GM18519 (cell line): ENCODE results near the gene UGT1A5.
"Not testable (repeated sequence)": the region's sequence is repeated elsewhere in the genome, so short reads cannot be mapped to it uniquely, and the experiment has no call there.

Experiments
- ATAC-seq: cut with Tn5 transposase; IDR thresholded peaks from one replicate; pipeline ENCODE4 v1.9.1; 2021; ENCODE audit warnings: mild to moderate bottlenecking, moderate library complexity; ENCODE audit not compliant: unreplicated experiment, low FRiP score

Gene UGT1A5

DNA sequence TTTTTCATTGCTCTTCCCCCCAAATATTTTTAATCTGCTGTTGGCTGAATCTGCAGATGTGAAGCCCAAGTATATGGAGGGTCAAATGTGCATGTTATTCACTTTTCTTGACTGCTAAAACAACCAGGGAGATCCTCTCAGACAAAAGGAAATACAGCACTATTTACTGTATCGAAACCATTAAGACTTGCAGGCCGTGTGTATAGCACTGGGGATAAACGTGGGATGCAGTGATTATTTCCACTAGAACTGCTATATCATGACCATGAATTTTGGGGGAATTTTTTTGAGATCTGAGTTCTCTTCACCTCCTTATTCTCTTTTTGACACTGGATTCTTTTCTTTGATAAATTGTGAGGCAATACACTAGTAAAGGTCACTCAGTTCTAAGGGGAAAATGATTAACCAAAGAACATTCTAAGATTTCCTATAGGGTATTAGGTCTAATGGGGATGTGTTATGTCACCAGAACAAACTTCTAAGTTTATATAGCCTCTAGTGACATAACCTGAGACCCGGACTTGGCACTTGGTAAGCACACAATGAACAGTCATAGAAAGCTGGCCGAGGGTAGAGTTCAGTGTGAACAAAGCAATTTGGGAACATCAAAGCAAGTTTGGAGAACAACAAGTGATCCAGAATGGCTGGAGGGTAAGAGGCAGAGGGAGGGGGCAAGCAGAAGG, 32.5 kb downstream of the UGT1A5 start:
- ATAC-seq, result no peak

DNA sequence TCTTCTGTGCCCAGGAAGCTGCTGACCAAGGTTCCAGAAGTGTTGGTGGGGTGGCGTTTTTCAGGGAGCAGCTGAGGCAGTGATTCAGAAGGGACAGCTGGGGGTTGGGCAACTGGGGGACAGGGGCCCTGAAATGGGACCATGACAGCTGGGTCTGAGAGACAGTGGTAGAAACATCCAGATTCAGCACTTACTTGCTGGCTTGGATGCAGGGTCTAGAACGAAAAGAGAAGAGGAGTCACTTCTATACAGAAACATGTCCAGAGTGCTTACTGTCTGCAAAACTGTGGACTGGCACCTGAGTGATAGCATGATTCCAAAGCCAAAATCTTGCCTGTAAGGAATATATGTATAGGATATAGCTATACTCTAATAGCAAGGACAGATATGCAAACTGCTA, 33.1 kb downstream of the UGT1A5 start:
- ATAC-seq, result not testable (repeated sequence)

- ATAC-seq, result no peak
These were observed 34.0 kb downstream of the UGT1A5 start for GRCh38 chr2:233746475-233747282.

DNA sequence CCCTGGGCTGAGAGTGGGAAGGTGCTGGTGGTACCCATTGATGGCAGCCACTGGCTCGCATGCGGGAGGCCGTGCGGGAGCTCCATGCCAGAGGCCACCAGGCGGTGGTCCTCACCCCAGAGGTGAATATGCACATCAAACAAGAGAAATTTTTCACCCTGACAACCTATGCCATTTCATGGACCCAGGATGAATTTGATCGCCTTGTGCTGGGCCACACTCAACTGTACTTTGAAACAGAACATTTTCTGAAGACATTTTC, 34.5 kb downstream of the UGT1A5 start:
- no peak for ATAC-seq

DNA sequence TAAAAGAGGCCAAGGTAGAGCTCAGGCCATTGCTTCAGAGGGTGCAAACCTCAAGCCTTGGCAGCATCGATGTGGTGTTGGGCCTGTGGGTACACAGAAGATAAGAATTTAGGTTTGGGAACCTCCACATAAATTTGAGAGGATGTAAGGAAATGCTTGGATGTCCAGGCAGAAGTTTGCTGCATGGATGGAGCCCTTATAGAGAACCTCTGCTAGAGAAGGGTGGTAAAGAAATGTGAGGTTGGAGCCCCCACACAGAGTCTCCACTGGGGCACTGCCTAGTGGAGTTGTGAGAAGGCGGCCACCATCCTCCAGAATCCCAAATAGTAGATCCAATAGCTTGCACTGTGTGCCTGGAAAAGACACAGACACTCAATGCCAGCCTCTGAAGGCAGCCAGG, 38.0 kb downstream of the UGT1A5 start:
- not testable (repeated sequence) for ATAC-seq

DNA sequence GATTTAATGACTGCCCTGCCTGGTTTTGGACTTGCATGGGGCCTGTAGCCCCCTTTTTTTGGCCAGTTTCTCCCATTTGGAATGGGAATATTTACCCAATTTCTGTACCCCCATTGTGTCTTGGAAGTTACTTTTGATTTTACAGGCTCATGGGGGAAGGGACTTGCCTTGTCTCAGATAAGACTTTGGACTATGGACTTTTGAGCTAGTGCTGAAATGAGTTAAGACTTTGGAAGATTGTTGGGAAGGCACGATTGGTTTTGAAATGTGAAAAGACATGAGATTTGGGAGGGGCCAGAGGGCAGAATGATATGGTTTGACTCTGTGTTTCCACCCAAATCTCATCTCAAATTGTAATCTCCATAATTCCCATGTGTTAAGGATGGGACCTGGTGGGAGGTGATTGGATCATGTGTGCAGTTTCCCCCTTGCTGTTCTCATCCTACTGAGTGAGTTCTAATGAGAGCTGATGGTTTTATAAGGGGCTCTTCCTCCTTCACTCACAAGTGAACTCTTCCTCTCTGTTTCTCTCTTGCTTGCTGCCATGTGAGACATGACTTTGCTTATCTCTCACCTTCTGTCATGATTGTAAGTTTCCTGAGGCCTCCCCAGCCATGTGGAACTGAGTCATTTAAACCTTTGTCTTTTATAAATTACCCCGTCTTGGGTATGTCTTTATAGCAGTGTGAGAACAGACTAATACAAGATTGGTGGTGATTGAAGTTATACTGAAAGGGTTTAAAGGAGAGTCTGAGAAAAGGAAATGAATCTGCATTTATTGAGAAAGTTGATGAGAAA, 38.7 kb downstream of the UGT1A5 start:
- not testable (repeated sequence) for ATAC-seq

GRCh38 chr2:233754872-233755611, 42.3 kb downstream of the UGT1A5 start:
- ATAC-seq, result no peak

DNA sequence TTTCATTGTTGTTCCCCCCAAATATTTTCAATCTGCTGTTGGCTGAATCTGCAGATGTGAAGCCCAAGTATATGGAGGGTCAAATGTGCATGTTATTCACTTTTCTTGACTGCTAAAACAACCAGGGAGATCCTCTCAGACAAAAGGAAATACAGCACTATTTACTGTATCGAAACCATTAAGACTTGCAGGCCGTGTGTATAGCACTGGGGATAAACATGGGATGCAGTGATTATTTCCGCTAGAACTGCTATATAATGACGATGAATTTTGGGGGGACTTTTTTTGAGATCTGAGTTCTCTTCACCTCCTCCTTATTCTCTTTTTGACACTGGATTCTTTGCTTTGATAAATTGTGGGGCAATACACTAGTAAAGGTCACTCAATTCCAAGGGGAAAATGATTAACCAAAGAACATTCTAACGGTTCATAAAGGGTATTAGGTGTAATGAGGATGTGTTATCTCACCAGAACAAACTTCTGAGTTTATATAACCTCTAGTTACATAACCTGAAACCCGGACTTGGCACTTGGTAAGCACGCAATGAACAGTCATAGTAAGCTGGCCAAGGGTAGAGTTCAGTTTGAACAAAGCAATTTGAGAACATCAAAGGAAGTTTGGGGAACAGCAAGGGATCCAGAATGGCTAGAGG, 43.8 kb downstream of the UGT1A5 start:
- no peak for ATAC-seq

- no peak for ATAC-seq
These were observed 45.4 kb downstream of the UGT1A5 start for GRCh38 chr2:233758141-233758540.

- no peak for ATAC-seq
These were observed 46.1 kb downstream of the UGT1A5 start for GRCh38 chr2:233758849-233759248.

DNA sequence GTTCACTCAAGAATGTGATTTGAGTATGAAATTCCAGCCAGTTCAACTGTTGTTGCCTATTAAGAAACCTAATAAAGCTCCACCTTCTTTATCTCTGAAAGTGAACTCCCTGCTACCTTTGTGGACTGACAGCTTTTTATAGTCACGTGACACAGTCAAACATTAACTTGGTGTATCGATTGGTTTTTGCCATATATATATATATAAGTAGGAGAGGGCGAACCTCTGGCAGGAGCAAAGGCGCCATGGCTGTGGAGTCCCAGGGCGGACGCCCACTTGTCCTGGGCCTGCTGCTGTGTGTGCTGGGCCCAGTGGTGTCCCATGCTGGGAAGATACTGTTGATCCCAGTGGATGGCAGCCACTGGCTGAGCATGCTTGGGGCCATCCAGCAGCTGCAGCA, 47.3 kb downstream of the UGT1A5 start, which contains the start of gene UGT1A1:
Gene UGT1A1, plus strand, starts transcription at position 228 of the 400 bp plus-strand sequence. Its CDS starts 18 bp downstream, at position 246.
- no peak for ATAC-seq

DNA sequence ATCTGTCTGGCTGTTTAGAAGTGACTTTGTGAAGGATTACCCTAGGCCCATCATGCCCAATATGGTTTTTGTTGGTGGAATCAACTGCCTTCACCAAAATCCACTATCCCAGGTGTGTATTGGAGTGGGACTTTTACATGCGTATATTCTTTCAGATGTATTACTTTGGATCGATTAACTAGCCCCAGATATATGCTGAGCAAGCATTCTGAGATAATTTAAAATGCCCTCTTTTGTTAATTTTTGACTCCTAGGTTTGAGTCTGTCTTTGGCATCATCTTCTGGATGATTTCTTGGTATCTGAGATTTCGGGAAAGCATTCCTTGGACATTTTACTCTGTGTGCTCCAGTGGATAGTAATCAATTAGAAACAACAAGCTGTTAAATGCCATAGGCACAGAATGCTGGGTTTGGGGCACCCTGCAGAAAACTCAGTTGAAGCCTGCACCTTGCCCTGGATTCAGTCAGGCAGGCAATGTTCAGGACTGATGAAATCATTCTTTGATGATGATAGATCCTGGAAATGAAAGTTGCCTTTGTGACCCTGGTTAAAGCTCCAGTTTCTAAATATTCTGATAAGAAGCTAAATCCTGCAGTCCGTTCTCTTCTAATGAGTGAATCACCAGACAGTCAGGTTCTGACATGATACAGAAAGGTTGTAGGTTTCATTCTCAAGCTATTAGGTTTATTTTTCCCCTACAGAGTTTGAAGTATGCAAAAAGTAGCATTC, 48.5 kb downstream of the UGT1A5 start:
- ATAC-seq, result no peak

DNA sequence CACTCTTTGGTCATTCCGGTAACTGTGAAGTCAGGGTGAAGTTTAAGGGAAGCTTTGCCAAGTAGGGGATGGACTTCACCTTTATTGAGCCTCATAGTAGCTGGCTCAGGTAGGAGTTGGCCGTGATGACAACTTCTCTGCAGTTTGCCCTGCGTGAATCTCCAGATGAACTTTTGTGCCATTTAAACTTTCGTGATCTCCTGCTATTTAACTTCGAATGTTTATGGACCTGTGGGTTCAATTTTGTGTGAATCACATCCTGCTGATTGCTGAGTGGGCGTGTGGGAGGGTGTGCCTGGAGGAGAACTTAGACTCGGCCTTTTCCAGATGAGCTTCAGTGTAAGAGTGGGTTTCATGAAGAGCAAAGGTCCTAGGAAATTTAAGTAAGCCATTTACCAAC, 51.6 kb downstream of the UGT1A5 start:
- no peak for ATAC-seq

- no peak for ATAC-seq
These were observed 52.1 kb downstream of the UGT1A5 start for GRCh38 chr2:233764761-233765160.

DNA sequence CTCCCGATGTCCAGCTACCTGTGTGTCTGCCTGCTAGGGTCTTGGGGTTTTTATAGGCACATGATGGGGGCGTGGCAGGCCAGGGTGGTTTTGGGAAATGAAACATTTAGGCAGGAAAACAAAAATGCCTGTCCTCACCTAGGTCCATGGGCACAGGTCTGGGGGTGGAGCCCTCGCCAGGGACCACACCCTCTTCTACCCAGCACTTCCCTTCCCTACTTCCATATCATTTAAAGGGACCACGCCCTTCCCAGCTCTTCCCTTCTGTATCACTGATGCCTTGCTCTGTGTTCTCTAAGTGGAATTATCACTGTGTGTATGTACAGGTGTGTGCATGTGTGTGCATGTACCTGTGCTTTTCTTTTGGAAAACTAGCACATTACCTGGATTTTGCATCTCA, 53.7 kb downstream of the UGT1A5 start:
- ATAC-seq, result no peak

- no peak for ATAC-seq
These were observed 55.4 kb downstream of the UGT1A5 start for GRCh38 chr2:233768076-233768475.

DNA sequence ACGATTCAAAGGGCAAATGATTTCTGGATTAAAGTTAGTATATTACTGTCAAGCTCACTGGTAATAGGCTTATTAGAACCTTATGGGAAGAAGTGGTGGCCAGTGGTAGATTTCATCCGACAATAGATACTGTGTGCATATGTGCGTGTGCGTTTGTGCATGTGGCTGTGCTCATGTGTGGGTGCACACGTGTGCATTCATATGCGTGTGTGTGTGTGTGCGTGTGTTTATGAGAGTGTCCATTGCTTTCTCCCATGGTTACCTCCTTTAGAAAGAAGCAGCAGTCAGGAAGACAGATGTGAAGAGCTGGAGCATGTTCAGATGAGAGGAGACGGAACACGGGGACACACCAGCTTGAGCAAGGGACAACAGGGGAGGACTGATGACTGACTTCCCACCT, 56.6 kb downstream of the UGT1A5 start:
- ATAC-seq, result no peak

DNA sequence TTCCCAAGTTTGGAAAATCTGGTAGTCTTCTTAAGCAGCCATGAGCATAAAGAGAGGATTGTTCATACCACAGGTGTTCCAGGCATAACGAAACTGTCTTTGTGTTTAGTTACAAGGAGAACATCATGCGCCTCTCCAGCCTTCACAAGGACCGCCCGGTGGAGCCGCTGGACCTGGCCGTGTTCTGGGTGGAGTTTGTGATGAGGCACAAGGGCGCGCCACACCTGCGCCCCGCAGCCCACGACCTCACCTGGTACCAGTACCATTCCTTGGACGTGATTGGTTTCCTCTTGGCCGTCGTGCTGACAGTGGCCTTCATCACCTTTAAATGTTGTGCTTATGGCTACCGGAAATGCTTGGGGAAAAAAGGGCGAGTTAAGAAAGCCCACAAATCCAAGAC, 59.4 kb downstream of the UGT1A5 start:
- no peak for ATAC-seq

GRCh38 chr2:233772583-233772982, 59.9 kb downstream of the UGT1A5 start:
- ATAC-seq, result no peak

- no peak for ATAC-seq
These were observed 61.1 kb downstream of the UGT1A5 start for GRCh38 chr2:233773854-233774253.
